GM21825 (cell line): Measurements from ENCODE around the gene PGAP1.

Experiments used
- ATAC-seq: cut with Tn5 transposase; IDR thresholded peaks from one replicate; pipeline ENCODE4 v1.9.1; 2021; ENCODE audit warnings: mild to moderate bottlenecking, moderate library complexity; ENCODE audit not compliant: unreplicated experiment

Gene PGAP1

GRCh38 chr2:196808083-196808665, 118.3 kb downstream of the PGAP1 start:
- ATAC-seq, result no peak

GRCh38 chr2:196804381-196804780, 122.1 kb downstream of the PGAP1 start:
- no peak for ATAC-seq

- no peak for ATAC-seq
Observed at GRCh38 chr2:196802401-196802800, 124.1 kb downstream of the PGAP1 start.

- ATAC-seq, result no peak
Observed at GRCh38 chr2:196801674-196802261, 124.7 kb downstream of the PGAP1 start.

GRCh38 chr2:196798980-196799379, 127.5 kb downstream of the PGAP1 start:
- no peak for ATAC-seq

GRCh38 chr2:196792865-196793264, 133.6 kb downstream of the PGAP1 start:
- no peak for ATAC-seq

GRCh38 chr2:196783431-196784094, 142.9 kb downstream of the PGAP1 start:
- ATAC-seq, result no peak
